Endothelial cell of umbilical vein (primary cell): ENCODE measurements around the gene SIGLEC7. TPM values are rescaled to one million over a fixed set of nuclear protein-coding genes. Genes with fewer than 3 reads are reported as not detected.
"Not testable (repeated sequence)": the region's sequence is repeated elsewhere in the genome, so short reads cannot be mapped to it uniquely, and the experiment has no call there.

Experiments
- BruUV-seq: library from RNA; stranded (reverse); fragments of 400-500 nt; replicated peaks from 2 replicates; lab custom pipeline; 2021; lab: Mats Ljungman, UMichigan
- CTCF ChIA-PET: fragments of 300-600, 350-600 bp; sonication (Branson Sonifier 250); formaldehyde crosslinking; loops from one replicate; lab custom pipeline; 2021; ENCODE audit warnings: antibody characterized with exemption, inconsistent platforms; lab: Charles Lee
- POLR2A ChIA-PET: fragments of 300-600, 350-600 bp; sonication (Branson Sonifier 250); formaldehyde crosslinking; loops from one replicate; lab custom pipeline; 2021; ENCODE audit warnings: antibody characterized with exemption, inconsistent platforms; lab: Charles Lee
- DNase-seq: peaks from one replicate; pipeline ENCODE4 v3.0.0-alpha.2; 2011; ENCODE audit warnings: low read depth, low spot score
- FAIRE-seq: peaks from 2 replicates; lab custom pipeline; 2011; peaks lifted over from hg19 to GRCh38; lab: Jason Lieb, UNC
- H2AFZ ChIP-seq: 2 replicates; pipeline ENCODE4 v1.6.0; 2012; ENCODE audit warnings: low read depth, low read length, control low read depth, inconsistent platforms
- H3K27ac ChIP-seq: 2 replicates; pipeline ENCODE4 v1.5.1; 2011; ENCODE audit warnings: low read depth, mild to moderate bottlenecking, control low read depth, low read length, moderate library complexity; ENCODE audit not compliant: insufficient read depth
- H3K27me3 ChIP-seq, 2 experiments: 2 replicates each; pipeline versions ENCODE4 v1.6.0 to v1.6.1; 2011; ENCODE audit warnings: low read length in 2 of 2, mixed read lengths in 1 of 2; ENCODE audit not compliant: control insufficient read depth in 2 of 2, insufficient read depth in 2 of 2
- H3K36me3 ChIP-seq, 2 experiments: 2 replicates in 1 of 2; 3 replicates in 1 of 2; pipeline ENCODE4 v1.5.1; 2011; ENCODE audit warnings: low read length in 2 of 2, mild to moderate bottlenecking in 1 of 2, moderate library complexity in 1 of 2; ENCODE audit not compliant: control insufficient read depth in 2 of 2, insufficient read depth in 2 of 2; ENCODE audit errors: extremely low read depth in 1 of 2
- H3K4me1 ChIP-seq: 3 replicates; pipeline ENCODE4 v1.5.1; 2011; ENCODE audit warnings: mild to moderate bottlenecking, low read length; ENCODE audit not compliant: control insufficient read depth, insufficient read depth; ENCODE audit errors: extremely low read depth
- H3K4me2 ChIP-seq: 2 replicates; pipeline ENCODE4 v1.6.1; 2011; ENCODE audit warnings: low read length, control low read depth, mixed read lengths; ENCODE audit not compliant: insufficient read depth
- H3K4me3 ChIP-seq, 3 experiments: fragments of 200-600 bp in 1 of 3; sonication (generic), shearing (Covaris generic) in 1 of 3; replicated peaks in 1 of 3; 2 replicates each; pipeline ENCODE4 v1.5.1; 2011 to 2016; ENCODE audit warnings: control low read depth in 3 of 3, low read length in 3 of 3, mild to moderate bottlenecking in 2 of 3, inconsistent platforms in 1 of 3, low read depth in 1 of 3, moderate library complexity in 1 of 3; ENCODE audit not compliant: insufficient read depth in 1 of 3
- H3K79me2 ChIP-seq: 2 replicates; pipeline ENCODE4 v1.6.0; 2012; ENCODE audit warnings: low read length, inconsistent platforms; ENCODE audit not compliant: control insufficient read depth, insufficient read depth
- H3K9ac ChIP-seq: replicated peaks from 2 replicates; pipeline ENCODE3; 2011; ENCODE audit warnings: low read length, control low read depth; ENCODE audit not compliant: insufficient read depth; ENCODE audit errors: extremely low read depth
- H3K9me1 ChIP-seq: replicated peaks from 3 replicates; pipeline ENCODE4 v1.6.0; 2011; ENCODE audit warnings: mild to moderate bottlenecking, low read length; ENCODE audit not compliant: control insufficient read depth, insufficient read depth; ENCODE audit errors: extremely low read depth
- H3K9me3 ChIP-seq: replicated peaks from 2 replicates; pipeline ENCODE4 v1.5.1; 2012; ENCODE audit warnings: low read length, inconsistent platforms; ENCODE audit not compliant: control insufficient read depth, insufficient read depth
- H4K20me1 ChIP-seq: replicated peaks from 2 replicates; pipeline ENCODE3; 2011; ENCODE audit warnings: mild to moderate bottlenecking, low read length; ENCODE audit not compliant: control insufficient read depth, insufficient read depth; ENCODE audit errors: extremely low read depth
- FOS ChIP-seq: IDR thresholded peaks from 2 replicates; pipeline ENCODE4 v1.6.1; 2011; ENCODE audit warnings: mild to moderate bottlenecking, low read length, moderate library complexity, borderline replicate concordance; ENCODE audit not compliant: insufficient read depth
- GATA2 ChIP-seq: IDR thresholded peaks from 2 replicates; pipeline ENCODE4 v1.7.0; 2011; ENCODE audit warnings: low read depth, mild to moderate bottlenecking, moderate library complexity, mixed read lengths, low read length; ENCODE audit not compliant: insufficient read length, insufficient read depth
- dilution Hi-C: fragments of 300-500 bp; cut with MboI; formaldehyde crosslinking; loops from one replicate; pipeline ENCODE4 v1.15.0; 2019; ENCODE audit warnings: low sequenced_read_pairs; ENCODE audit not compliant: extremely low pct_ligation_motif_present
- intact Hi-C: fragments of 100-400 bp; cut with micrococcal nuclease; formaldehyde crosslinking; loops from one replicate; pipeline ENCODE4 v1.10.0; 2022
- polyA plus RNA-seq, 4 experiments: library from polyadenylated mRNA; depleted of rRNA in 3 of 4; stranded (reverse) in 3 of 4; unstranded in 1 of 4; fragments of >200 nt; gene quantifications; 2 replicates each; pipeline versions ENCODE4 v1.2.1 to v1.2.3, GENCODE V29; 2011 to 2012; ENCODE audit warnings: missing spikeins in 1 of 4
- total RNA-seq: library from RNA; stranded (reverse); gene quantifications from 2 replicates; pipeline ENCODE4 v1.2.3, GENCODE V29; 2021
- TF ChIP-seq, protein P1 (sequence below), 2 donors: IDR thresholded peaks; 1 replicate in 1 of 2; 2 replicates in 1 of 2; pipeline ENCODE4 v1.5.1; 2011; ENCODE audit warnings: low read length in 2 of 2, mild to moderate bottlenecking in 2 of 2, moderate library complexity in 2 of 2, control low read depth in 1 of 2, inconsistent platforms in 1 of 2, low read depth in 1 of 2; ENCODE audit not compliant: insufficient read depth in 1 of 2; ENCODE audit errors: extremely low read depth in 1 of 2

The SIGLEC7 gene
- total and polyA plus RNA-seq, 2 donors (not counting 3 experiments of a cell fraction or from before 2014, with no cell fraction given), result not detected

- POLR2A ChIA-PET, dilution Hi-C loops: not testable (repeated sequence)
- intact Hi-C loops, result loop anchor here (1.0 kb wide), 2 partner anchors 11 to 148 kb away; no protein-coding TSS in a partner anchor
Observed at GRCh38 chr19:51169283-51169918, 27.3 kb downstream of the SIGLEC7 start.

GRCh38 chr19:51172223-51172622 is 30.1 kb downstream of the SIGLEC7 start:
- Histone ChIP-seq H3K9ac (no peak overlapping the region), H3K36me3 (no peaks in the 10 kb centered on the region), H3K4me1 (no peaks in the 10 kb centered on the region), H3K79me2 (no peaks in the 10 kb centered on the region), H3K27me3 (no peaks in the 10 kb centered on the region), H3K4me3 (no peak overlapping the region), H2AFZ (no peak overlapping the region), H3K9me1 (no peaks in the 10 kb centered on the region), H4K20me1 (no peaks in the 10 kb centered on the region), H3K27ac (no peak overlapping the region), H3K4me2 (no peak overlapping the region), H3K9me3 (no peaks in the 10 kb centered on the region)
- no TSS peak for BruUV-seq
- FAIRE-seq (no peak), DNase-seq (no peak)
- dilution Hi-C loops, result no loop called here
- no peak for TF ChIP-seq FOS
- TF ChIP-seq GATA2, result no peak
- intact Hi-C loops, result loop anchor here (10.0 kb wide), 1 partner anchor 1917 kb away; no protein-coding TSS in a partner anchor
- ChIA-PET CTCF (no interaction called here), POLR2A (no interaction called here)

More at GRCh38 chr19:51169283-51169918, 27.3 kb downstream of the SIGLEC7 start:
- CTCF ChIA-PET, result interaction anchor here (1.3 to 2.4 kb wide), 4 partner anchors 10 to 149 kb away, joined by 3 to 17 read pairs (median 10); no protein-coding TSS in a partner anchor
- not testable (repeated sequence) for H3K4me1 ChIP-seq, H3K4me2 ChIP-seq, H3K9ac ChIP-seq, H4K20me1 ChIP-seq, H3K4me3 ChIP-seq, BruUV-seq, H3K9me1 ChIP-seq, H3K9me3 ChIP-seq, H3K79me2 ChIP-seq, H3K27ac ChIP-seq, H3K27me3 ChIP-seq, H3K36me3 ChIP-seq
- DNase-seq (peak; percentile 54), FAIRE-seq (peak; percentile 48)
- H2AFZ ChIP-seq, result peak overlapping the region; percentile 22
- TF ChIP-seq, protein P1, sequence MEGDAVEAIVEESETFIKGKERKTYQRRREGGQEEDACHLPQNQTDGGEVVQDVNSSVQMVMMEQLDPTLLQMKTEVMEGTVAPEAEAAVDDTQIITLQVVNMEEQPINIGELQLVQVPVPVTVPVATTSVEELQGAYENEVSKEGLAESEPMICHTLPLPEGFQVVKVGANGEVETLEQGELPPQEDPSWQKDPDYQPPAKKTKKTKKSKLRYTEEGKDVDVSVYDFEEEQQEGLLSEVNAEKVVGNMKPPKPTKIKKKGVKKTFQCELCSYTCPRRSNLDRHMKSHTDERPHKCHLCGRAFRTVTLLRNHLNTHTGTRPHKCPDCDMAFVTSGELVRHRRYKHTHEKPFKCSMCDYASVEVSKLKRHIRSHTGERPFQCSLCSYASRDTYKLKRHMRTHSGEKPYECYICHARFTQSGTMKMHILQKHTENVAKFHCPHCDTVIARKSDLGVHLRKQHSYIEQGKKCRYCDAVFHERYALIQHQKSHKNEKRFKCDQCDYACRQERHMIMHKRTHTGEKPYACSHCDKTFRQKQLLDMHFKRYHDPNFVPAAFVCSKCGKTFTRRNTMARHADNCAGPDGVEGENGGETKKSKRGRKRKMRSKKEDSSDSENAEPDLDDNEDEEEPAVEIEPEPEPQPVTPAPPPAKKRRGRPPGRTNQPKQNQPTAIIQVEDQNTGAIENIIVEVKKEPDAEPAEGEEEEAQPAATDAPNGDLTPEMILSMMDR (IDR thresholded peaks at IDR 0.05; ENCODE audit: extremely low read depth in 1 of 2, insufficient read depth in 1 of 2, low read depth in 1 of 2, low read length in 2 of 2), result peak; percentile 40 to 75
